Activated T-cell treated with anti-CD3 and anti-CD28 coated beads, Interleukin-2, amount 50 U/mL, for 48 hours (primary cell): ENCODE measurements around the gene LRMDA.

Experiments used
- DNase-seq, 2 experiments: peaks; one replicate each; pipeline ENCODE4 v3.0.0-alpha.2; 2020

Gene LRMDA

GRCh38 chr10:75938380-75939122, 507.1 kb downstream of the LRMDA start:
- DNase-seq: no peak

GRCh38 chr10:75939541-75939940, 508.1 kb downstream of the LRMDA start:
- DNase-seq: no peak

DNA sequence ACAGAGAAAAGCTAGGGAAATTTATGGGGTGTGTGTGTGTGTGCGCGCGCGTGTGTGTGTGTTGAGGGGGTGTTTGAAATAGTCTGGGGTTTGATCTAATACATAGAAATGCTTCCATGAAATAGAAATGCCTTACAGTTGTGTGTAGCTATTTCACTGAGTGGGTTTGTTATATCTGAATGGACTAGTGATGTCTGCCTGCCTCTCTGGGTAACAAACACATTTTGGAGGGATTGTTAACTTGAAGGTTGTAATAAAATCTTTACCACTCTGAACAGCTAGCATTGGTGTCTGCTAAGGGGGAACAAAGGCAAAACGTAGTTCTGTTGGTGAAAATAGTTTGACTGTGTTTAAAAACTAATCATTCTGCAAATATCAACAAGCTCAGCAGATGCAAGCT, 509.3 kb downstream of the LRMDA start:
- no peak for DNase-seq

GRCh38 chr10:75941223-75941801, 509.9 kb downstream of the LRMDA start:
- no peak for DNase-seq

- DNase-seq: no peak
These were observed 512.6 kb downstream of the LRMDA start for GRCh38 chr10:75944061-75944460.

DNA sequence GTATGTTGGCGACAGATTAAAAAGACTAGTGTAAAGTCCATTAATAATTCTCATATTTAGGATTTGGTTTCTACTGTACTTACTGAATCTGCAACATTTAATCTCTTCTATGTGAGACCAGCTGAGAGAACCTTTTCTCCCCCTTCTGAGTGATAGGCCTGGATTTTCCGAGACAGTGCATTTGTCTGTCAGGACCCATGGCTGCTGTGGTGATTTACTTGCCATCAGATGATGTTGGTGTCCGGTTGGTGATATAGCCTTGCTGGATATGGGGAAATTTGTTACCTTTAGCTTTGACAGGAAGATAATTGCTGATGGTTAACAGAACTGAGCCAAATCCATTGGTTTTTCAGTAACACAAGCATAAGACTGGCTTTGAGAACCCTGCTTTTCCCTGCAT, 517.2 kb downstream of the LRMDA start:
- no peak for DNase-seq

GRCh38 chr10:75950307-75950706, 518.9 kb downstream of the LRMDA start:
- no peak for DNase-seq

GRCh38 chr10:75950997-75951589, 519.7 kb downstream of the LRMDA start:
- DNase-seq: no peak

DNA sequence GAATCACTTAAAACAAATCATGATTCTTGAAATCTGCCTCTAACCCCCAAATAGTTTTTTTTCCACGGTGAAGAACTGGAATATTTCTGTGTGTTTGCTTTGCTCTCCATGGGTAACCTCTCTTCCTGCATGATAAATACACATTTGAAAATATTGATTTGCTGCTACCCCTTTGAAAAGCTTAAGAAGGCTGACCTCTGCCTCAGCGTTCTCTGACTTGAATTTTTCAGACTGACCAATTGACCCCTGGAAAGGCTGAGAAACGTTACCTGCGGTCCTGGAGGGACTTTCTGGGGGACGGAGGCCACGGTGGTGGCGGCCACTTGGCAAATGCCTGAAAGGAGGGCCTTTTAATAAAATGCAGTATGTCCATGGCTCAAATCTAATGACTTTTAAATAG, 520.2 kb downstream of the LRMDA start:
- DNase-seq: no peak

GRCh38 chr10:75952093-75952492, 520.7 kb downstream of the LRMDA start:
- DNase-seq: no peak

GRCh38 chr10:75954486-75954885, 523.1 kb downstream of the LRMDA start:
- no peak for DNase-seq

DNA sequence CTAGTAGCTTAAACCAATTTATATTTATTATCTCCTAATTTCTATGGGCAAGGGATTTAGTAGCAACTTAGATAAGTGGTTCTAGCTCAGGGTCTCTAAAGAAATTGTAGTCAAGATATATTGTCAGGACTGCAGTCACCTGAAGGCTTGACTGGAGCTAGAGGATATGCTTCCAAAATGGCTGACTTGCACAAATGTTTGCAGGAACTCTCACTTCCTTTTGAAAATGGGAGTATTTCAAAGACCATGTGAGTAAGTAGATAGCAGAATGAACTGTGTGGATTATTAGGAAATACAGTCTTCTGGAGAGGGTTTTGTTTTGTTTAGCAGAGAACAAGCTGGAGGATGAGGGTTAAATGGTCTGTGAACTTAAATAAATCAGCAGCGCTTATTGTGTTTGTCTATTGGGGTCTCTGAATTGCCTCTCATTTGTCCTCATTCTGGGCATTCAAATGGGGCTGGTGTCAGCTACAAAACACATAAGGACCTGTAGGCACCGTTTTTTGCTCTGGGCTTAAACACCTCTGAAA, 524.6 kb downstream of the LRMDA start:
- DNase-seq: no peak

DNA sequence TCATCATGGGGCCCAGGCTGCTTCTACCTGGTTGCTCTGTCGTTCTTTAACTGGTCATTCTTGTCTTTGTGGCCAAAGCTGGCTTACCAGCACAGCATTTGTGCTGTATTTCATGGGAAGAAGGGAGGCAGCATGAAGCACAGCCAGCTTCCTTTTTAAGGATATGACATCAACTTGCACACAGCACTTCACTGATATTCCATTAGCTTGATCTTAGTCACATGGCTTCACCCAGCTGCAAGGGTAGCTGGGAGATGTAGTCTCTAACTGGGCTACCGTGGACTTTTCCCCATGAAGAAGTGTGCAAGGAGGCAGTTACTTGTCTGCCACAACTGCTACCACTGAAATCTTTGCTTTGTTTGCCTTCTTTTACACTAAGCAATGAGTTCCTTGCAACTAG, 525.2 kb downstream of the LRMDA start:
- no peak for DNase-seq

DNA sequence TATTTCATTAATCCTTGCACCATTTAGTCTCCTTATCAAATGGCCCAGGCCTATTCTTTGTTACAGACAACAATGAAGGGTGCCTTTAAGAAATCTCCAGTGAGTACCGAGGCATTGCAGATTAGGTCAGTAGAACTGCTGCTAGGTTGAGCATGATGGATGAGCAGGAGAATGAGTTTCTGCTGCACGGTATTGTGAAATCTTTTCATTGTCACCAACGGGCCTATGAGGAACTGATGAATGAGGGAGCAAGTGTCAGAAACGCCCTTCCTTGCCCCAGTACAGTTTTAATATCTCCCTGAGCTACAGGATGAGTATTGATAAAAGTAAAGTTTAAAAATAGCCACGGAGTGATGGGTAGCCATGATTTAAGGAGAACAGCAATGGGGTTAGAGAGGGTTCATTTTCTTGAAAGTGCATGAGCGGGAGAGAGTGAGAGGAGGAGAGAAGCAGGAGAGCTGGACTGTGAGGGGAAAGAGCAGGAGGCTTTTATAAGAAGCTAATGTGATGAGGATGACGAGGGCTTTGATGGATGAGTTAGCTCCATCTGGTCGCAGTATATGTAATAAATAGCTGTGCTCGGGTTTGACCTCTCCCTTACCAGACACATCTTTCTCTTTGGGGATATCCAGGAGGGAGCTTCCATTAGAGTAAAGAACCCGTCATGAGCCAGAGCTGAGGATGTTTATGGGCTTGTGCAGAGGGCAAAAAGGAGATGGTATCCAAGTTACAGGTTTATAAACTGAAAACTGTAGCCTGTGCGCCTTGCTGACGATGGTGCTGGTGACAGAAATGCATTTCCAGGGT, 526.1 kb downstream of the LRMDA start:
- DNase-seq: no peak

DNA sequence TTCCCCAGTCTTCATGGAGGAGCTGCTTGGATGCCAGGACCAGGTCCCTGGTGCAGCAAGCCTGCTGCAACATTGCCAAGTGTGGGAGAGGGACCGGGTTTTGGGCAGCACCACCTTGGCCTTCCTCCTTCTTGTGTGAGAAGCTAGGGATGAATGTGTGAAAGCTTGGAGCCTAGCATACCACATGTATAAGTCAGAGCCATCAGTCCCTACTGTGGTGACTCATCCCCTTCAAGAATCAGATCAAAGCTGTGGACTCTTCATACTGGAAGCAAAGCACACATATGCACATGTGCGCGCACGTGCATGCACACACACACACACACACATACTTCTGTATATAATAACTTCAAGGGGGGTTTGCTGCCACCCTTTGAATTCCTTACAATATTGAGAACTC, 527.8 kb downstream of the LRMDA start:
- no peak for DNase-seq

GRCh38 chr10:75959912-75960311, 528.5 kb downstream of the LRMDA start:
- DNase-seq: no peak

DNA sequence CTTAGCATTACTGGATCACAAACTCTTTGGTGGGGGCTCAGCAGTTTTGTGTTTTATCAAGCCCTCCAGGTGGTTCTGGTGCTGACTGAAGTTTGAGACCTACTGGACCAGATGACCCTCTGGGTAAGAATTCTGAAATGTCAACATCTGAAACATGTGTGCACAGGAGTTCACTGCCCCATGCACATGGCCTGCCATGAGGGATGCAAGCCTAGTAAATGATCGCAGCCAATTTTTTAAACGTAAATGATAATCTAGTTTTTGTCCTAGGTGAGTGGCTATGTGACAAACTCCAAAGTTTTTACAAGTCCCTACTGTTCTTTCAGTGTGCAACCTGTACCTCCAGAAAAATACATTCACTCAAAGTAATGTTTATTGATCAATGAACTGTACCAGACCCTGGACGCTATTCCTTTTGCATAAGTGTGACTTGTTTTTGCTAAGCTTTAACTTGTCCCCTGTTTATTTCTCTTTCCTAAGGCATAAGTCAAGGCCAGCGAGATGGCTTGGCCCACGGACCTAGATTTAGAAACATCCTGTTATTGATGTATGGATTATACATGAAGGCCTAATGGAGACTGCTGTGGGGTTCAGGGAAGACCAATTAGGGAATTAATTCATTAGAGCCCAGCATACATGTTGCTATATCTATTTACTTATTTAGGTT, 531.1 kb downstream of the LRMDA start:
- DNase-seq: no peak

DNA sequence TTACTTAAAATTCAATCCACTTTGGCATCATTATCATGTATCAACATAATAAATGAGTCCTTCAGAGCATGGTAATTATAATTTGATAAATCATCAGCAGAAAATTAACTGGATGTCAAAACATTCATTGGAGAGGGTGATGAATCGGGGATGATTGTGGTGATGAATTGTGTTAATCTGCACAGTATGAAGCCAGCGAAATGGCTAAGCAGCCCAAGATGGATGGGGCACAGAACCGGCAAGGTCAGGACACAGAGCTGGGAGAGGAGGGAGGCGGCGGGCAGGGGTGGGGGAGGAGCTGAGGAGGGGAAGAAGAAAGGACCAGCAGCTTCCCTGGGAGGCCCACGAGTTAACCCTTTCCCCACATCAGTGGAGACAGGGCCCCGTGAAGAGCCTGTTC, 536.1 kb downstream of the LRMDA start:
- DNase-seq: no peak

GRCh38 chr10:75969031-75969430, 537.6 kb downstream of the LRMDA start:
- DNase-seq: no peak

- no peak for DNase-seq
These were observed 540.2 kb downstream of the LRMDA start for GRCh38 chr10:75971402-75972211.

DNA sequence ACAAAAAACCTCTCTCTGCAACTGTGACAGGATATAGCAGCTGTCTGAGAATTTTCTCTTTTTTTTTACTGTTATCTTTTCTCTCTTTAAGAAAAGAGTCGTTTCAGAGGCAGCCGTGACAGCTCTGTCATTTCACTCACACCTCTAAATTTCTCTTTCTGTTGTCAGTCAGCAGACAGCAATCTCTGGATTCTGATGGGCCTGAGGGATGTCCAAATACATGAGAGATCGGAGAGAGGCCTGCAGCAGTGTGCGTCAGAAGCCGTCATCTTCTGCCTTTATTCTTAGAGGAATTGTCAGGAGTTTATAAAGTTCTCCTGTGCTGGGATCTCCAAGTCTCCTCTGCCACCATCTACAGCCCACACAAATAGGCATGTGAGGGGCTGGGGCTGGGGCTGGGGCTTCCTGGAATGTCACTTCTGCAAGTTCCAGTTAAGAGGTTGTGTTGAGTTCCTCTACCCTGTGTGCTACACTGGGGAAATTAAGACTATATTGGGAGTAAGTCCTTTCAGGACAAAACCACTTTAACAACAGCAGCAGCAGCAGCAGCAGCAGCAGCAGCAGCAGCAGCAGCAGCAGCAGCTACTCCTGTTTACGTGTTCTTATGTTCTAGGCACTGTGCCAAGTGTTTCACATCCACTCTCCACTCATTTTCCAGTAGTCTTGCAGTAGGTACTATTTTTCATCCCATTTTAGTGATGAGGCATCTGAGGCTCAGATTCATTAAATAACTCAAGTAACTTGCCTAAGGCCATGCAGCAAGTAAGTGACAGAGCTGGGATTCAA, 541.3 kb downstream of the LRMDA start:
- DNase-seq: no peak
